WTC11 (cell line): ENCODE data around the gene PPP1R3C.

Source experiments
- ATF2 ChIP-seq: sonication (generic); formaldehyde crosslinking; IDR thresholded peaks from 2 replicates; pipeline ENCODE4 v1.8.1; 2022; ENCODE audit warnings: low read depth, missing genetic modification reagents, borderline replicate concordance
- CREB1 ChIP-seq: sonication (generic); formaldehyde crosslinking; IDR thresholded peaks from 2 replicates; pipeline ENCODE4 v1.8.0; 2023; ENCODE audit warnings: mild to moderate bottlenecking, missing genetic modification reagents
- CTCF ChIP-seq: fragments of 200-600 bp; IDR thresholded peaks from 2 replicates; pipeline ENCODE4 v1.8.0; 2022; ENCODE audit warnings: antibody characterized with exemption
- MAX ChIP-seq: sonication (generic); formaldehyde crosslinking; IDR thresholded peaks from 2 replicates; pipeline ENCODE4 v1.8.0; 2022; ENCODE audit warnings: mild to moderate bottlenecking, missing genetic modification reagents
- MLX ChIP-seq: sonication (generic); formaldehyde crosslinking; IDR thresholded peaks from 2 replicates; pipeline ENCODE4 v1.8.1; 2023; ENCODE audit warnings: mild to moderate bottlenecking, missing genetic modification reagents, moderate library complexity
- RELA ChIP-seq: sonication (generic); formaldehyde crosslinking; IDR thresholded peaks from 2 replicates; pipeline ENCODE4 v1.8.1; 2022; ENCODE audit warnings: missing genetic modification reagents, mild to moderate bottlenecking, borderline replicate concordance
- SMAD3 ChIP-seq: sonication (generic); formaldehyde crosslinking; IDR thresholded peaks from 2 replicates; pipeline ENCODE4 v1.8.0; 2022; ENCODE audit warnings: missing genetic modification reagents, mild to moderate bottlenecking, borderline replicate concordance
- ZNF396 ChIP-seq: fragments of 250-450 bp; sonication (Bioruptor Pico); IDR thresholded peaks from 2 replicates; pipeline ENCODE4 v1.8.0; 2021; ENCODE audit warnings: mild to moderate bottlenecking, moderate library complexity, borderline replicate concordance
- ZNF416 ChIP-seq: fragments of 250-450 bp; sonication (Bioruptor Pico); IDR thresholded peaks from 2 replicates; pipeline ENCODE4 v1.9.0; 2021; ENCODE audit warnings: mild to moderate bottlenecking, inconsistent platforms
- TF ChIP-seq, protein P1 (sequence below): sonication (generic); formaldehyde crosslinking; IDR thresholded peaks from 2 replicates; pipeline ENCODE4 v1.8.1; 2022; ENCODE audit warnings: low read depth, mild to moderate bottlenecking, moderate library complexity, missing genetic modification reagents, borderline replicate concordance
- TF ChIP-seq, protein P2 (sequence below): sonication (generic); formaldehyde crosslinking; IDR thresholded peaks from 2 replicates; pipeline ENCODE4 v1.8.1; 2023; ENCODE audit warnings: mild to moderate bottlenecking, missing genetic modification reagents, moderate library complexity
- TF ChIP-seq, protein P3 (sequence below): fragments of 250-450 bp; sonication (Bioruptor Pico); IDR thresholded peaks from 2 replicates; pipeline ENCODE4 v1.9.0; 2021; ENCODE audit warnings: mild to moderate bottlenecking, borderline replicate concordance

DNA sequence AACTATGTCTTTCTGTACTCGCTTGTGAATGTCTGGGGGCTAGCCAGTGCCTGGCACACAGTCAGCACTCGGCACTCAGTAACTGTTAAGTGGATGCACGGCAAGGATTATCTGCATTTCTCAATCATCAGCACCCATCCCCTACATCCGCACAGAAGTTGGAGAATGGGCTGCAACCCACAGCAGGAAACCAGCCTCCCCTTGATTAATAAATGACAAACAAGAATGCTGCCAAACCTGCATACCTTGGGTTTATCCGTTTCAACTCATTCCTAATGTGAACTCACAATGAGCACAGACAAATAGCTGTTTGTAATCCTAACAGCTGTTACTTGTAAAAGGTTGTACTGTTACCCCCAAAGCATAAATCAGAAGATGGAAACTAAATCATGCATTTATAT is 28.9 kb downstream of the PPP1R3C start:
- TF ChIP-seq, protein P1, sequence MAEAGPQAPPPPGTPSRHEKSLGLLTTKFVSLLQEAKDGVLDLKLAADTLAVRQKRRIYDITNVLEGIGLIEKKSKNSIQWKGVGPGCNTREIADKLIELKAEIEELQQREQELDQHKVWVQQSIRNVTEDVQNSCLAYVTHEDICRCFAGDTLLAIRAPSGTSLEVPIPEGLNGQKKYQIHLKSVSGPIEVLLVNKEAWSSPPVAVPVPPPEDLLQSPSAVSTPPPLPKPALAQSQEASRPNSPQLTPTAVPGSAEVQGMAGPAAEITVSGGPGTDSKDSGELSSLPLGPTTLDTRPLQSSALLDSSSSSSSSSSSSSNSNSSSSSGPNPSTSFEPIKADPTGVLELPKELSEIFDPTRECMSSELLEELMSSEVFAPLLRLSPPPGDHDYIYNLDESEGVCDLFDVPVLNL (CRISPR knock-in tag) = no peak
- TF ChIP-seq CTCF = no peak
- no peak for TF ChIP-seq ZNF416 (CRISPR knock-in tag)
- no peak for TF ChIP-seq CREB1 (CRISPR knock-in tag)
- TF ChIP-seq, protein P2, sequence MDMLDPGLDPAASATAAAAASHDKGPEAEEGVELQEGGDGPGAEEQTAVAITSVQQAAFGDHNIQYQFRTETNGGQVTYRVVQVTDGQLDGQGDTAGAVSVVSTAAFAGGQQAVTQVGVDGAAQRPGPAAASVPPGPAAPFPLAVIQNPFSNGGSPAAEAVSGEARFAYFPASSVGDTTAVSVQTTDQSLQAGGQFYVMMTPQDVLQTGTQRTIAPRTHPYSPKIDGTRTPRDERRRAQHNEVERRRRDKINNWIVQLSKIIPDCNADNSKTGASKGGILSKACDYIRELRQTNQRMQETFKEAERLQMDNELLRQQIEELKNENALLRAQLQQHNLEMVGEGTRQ (CRISPR knock-in tag) = no peak
- no peak for TF ChIP-seq ZNF396 (CRISPR knock-in tag)
- TF ChIP-seq MAX (CRISPR knock-in tag) = no peak
- TF ChIP-seq, protein P3, sequence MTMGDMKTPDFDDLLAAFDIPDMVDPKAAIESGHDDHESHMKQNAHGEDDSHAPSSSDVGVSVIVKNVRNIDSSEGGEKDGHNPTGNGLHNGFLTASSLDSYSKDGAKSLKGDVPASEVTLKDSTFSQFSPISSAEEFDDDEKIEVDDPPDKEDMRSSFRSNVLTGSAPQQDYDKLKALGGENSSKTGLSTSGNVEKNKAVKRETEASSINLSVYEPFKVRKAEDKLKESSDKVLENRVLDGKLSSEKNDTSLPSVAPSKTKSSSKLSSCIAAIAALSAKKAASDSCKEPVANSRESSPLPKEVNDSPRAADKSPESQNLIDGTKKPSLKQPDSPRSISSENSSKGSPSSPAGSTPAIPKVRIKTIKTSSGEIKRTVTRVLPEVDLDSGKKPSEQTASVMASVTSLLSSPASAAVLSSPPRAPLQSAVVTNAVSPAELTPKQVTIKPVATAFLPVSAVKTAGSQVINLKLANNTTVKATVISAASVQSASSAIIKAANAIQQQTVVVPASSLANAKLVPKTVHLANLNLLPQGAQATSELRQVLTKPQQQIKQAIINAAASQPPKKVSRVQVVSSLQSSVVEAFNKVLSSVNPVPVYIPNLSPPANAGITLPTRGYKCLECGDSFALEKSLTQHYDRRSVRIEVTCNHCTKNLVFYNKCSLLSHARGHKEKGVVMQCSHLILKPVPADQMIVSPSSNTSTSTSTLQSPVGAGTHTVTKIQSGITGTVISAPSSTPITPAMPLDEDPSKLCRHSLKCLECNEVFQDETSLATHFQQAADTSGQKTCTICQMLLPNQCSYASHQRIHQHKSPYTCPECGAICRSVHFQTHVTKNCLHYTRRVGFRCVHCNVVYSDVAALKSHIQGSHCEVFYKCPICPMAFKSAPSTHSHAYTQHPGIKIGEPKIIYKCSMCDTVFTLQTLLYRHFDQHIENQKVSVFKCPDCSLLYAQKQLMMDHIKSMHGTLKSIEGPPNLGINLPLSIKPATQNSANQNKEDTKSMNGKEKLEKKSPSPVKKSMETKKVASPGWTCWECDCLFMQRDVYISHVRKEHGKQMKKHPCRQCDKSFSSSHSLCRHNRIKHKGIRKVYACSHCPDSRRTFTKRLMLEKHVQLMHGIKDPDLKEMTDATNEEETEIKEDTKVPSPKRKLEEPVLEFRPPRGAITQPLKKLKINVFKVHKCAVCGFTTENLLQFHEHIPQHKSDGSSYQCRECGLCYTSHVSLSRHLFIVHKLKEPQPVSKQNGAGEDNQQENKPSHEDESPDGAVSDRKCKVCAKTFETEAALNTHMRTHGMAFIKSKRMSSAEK (CRISPR knock-in tag) = no peak
- TF ChIP-seq RELA (CRISPR knock-in tag) = no peak
- TF ChIP-seq MLX (CRISPR knock-in tag) = no peak
- TF ChIP-seq SMAD3 (CRISPR knock-in tag) = no peak
- TF ChIP-seq ATF2 (CRISPR knock-in tag) = no peak
